GM19099 (cell line): ENCODE results near the gene UBALD1.

Source experiments
- POLR2A ChIP-seq: IDR thresholded peaks from 3 replicates; pipeline ENCODE4 v1.6.1; 2011; ENCODE audit warnings: low read depth; ENCODE audit not compliant: insufficient read length; ENCODE audit errors: extremely low read depth

The UBALD1 gene

GRCh38 chr16:4594433-4595410 is 20.0 kb downstream of the UBALD1 start:
- TF ChIP-seq POLR2A: no peak

GRCh38 chr16:4593086-4593485 is 21.6 kb downstream of the UBALD1 start:
- no peak for TF ChIP-seq POLR2A

DNA sequence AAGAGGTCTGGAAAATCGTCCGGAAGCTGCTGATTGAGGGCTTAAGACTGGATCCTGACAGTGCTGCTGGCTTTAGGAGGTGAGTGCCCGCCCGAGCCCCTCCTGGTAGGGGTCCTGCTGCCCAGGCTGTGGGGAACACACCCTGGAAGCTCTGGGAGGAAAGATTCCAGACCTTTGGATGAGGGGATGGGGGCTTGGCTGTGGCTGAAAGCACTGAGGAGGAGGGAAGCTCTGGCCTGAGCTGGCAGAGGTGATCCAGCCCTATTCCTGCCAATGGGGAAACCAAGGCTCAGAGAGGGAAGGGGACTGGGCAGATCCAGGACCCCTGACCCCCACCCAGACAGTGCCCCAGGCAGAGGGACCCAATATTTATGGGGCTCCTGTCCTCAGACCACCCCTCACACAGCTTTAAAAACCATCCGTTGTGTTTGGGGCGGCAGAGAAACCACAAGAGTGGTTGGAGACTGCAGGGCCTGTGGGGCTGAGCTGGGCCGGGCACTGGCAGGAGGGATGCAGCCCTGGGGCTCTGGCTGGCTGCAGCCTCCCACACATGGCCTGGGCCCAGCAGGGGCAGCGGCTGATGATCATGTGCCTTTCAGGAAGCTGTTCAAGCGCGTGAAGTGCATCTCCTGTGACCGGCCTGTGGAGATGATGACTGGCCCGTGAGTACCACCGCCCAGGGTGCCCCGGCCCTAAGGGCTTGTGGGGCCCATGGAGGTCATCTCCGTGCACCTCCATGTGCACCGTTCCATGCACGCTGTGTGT is 22.8 kb downstream of the UBALD1 start:
- no peak for TF ChIP-seq POLR2A

DNA sequence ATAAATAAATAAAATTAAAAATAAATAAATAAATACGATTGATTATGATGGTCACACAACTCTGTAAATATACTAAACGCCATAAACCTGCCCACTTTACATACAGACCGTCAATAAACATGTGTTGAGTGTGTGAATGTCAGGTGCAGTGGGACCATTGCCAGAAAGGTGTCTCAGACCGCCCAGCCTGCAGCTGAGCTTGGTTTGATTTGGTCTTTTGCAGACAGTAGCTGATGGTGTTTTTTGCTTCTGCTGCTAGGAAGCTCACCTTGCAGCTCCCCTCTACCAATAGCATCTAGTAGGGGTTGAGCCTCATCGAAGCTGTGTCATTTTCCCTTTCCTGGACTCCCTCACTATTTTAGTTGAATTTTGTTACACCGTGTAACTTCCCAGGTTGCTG is 23.5 kb downstream of the UBALD1 start:
- no peak for TF ChIP-seq POLR2A

GRCh38 chr16:4588961-4589360 is 25.7 kb downstream of the UBALD1 start:
- TF ChIP-seq POLR2A: no peak

- TF ChIP-seq POLR2A: no peak
Observed at GRCh38 chr16:4588386-4588785, 26.3 kb downstream of the UBALD1 start.

- TF ChIP-seq POLR2A: no peak
Observed at GRCh38 chr16:4586291-4586690, 28.4 kb downstream of the UBALD1 start.

- TF ChIP-seq POLR2A: no peak
Observed at GRCh38 chr16:4583906-4584305, 30.8 kb downstream of the UBALD1 start.

- no peak for TF ChIP-seq POLR2A
Observed at GRCh38 chr16:4580250-4580649, 34.4 kb downstream of the UBALD1 start.

- no peak for TF ChIP-seq POLR2A
Observed at GRCh38 chr16:4578961-4579530, 35.6 kb downstream of the UBALD1 start.

- no peak for TF ChIP-seq POLR2A
Observed at GRCh38 chr16:4576008-4576407, 38.7 kb downstream of the UBALD1 start.

GRCh38 chr16:4574919-4575705 is 39.6 kb downstream of the UBALD1 start:
- TF ChIP-seq POLR2A: no peak

GRCh38 chr16:4572715-4573114 is 42.0 kb downstream of the UBALD1 start:
- no peak for TF ChIP-seq POLR2A

DNA sequence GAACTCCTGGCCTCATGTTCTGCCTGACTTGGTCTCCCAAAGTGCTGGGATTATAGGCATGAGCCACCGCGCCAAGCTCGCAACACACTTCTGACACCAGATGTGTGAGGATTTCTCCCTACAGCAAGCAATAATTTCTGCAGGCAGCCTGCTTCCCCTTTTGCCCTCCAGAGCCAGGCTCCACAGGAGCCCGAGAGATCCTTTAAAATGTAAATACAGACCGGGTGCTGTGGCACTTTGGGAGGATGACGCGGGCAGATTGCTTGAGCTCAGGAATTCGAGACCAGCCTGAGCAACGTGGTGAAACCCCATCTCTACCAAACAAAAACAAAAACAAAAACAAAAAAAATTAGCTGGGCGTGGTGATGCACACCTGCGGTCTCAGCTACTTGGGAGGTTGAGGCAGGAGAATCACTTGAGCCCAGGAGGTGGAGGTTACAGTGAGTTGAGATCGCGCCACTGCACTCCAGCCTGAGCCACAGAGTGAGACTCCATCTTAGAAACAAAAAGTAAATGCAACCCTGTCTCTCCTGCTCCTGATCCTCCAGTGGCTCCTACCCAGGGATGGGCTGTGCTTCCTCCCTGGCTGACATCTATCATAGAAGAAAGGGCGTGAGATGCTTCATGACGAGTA is 43.9 kb downstream of the UBALD1 start:
- no peak for TF ChIP-seq POLR2A
